ENCODE results near the gene ANLN. TPM values are rescaled to one million over a fixed set of nuclear protein-coding genes. Genes with fewer than 3 reads are reported as not detected.
A peak's percentile ranks its signal among the peaks of the same experiment; 100 is the strongest.

Gene ANLN
- total RNA-seq, 1 experiment from 2014 or later: 130 TPM

DNA sequence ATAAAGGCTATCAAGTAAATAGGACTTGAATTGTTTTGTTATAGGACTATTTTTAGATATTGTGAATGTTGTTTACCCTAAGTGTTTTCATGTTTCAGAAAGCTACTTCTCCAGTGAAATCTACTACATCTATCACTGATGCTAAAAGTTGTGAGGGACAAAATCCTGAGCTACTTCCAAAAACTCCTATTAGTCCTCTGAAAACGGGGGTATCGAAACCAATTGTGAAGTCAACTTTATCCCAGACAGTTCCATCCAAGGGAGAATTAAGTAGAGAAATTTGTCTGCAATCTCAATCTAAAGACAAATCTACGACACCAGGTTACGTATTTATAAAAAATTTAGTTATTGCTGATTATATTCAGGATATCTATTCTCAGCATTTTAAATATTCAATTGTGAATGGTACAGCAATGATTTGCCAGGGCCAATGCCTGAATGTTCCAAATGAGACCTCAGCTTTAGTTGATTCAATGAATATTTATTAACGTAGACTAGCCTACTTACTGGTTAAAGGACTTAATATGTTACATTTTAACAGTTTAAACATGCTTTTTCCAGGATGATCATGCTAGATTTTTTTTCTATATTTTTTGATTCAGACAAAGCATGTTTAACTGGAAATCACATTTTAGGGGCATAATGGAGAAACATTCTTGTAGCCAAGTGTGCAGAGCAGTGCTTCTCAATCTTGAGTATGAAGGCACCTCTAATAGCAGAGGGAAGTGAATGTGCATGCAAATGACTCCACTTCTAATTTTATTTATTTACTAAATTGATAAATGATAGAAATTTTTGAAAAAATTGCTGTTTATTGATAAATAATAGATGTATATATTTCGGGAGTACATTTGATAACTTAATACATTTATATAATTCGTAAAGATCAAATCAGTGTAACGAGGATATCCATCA is 18.2 kb downstream of the ANLN start:
- intact Hi-C loops (cut with micrococcal nuclease): no loop called here
- ATAC-seq (no peak), DNase-seq (ENCODE audit: low read depth, low spot score) (no peak)
- H3K9ac ChIP-seq (ENCODE audit: low read length): no peak overlapping the region
- H3K9me3 ChIP-seq (ENCODE audit: control insufficient read depth in 1 of 2, insufficient read depth in 1 of 2, low read depth in 1 of 2, low read length in 2 of 2): no peaks in the 10 kb centered on the region
- H3K79me2 ChIP-seq (ENCODE audit: insufficient read depth, low read length): peaks cover 96% of the 10 kb centered on the region
- H3K4me1 ChIP-seq (ENCODE audit: control insufficient read depth in 1 of 2, insufficient read depth in 2 of 2, low read length in 2 of 2): no peaks in the 10 kb centered on the region
- H3K4me3 ChIP-seq (replicated peaks in 1 of 2; ENCODE audit: low read depth in 1 of 2, low read length in 2 of 2): no peak overlapping the region
- TF ChIP-seq, protein P1, sequence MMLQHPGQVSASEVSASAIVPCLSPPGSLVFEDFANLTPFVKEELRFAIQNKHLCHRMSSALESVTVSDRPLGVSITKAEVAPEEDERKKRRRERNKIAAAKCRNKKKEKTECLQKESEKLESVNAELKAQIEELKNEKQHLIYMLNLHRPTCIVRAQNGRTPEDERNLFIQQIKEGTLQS (IDR thresholded peaks at IDR 0.05): no peak
- TF ChIP-seq, protein P2, sequence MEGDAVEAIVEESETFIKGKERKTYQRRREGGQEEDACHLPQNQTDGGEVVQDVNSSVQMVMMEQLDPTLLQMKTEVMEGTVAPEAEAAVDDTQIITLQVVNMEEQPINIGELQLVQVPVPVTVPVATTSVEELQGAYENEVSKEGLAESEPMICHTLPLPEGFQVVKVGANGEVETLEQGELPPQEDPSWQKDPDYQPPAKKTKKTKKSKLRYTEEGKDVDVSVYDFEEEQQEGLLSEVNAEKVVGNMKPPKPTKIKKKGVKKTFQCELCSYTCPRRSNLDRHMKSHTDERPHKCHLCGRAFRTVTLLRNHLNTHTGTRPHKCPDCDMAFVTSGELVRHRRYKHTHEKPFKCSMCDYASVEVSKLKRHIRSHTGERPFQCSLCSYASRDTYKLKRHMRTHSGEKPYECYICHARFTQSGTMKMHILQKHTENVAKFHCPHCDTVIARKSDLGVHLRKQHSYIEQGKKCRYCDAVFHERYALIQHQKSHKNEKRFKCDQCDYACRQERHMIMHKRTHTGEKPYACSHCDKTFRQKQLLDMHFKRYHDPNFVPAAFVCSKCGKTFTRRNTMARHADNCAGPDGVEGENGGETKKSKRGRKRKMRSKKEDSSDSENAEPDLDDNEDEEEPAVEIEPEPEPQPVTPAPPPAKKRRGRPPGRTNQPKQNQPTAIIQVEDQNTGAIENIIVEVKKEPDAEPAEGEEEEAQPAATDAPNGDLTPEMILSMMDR (IDR thresholded peaks at IDR 0.05 in 2 of 3, conservative IDR thresholded peaks at IDR 0.05 in 1 of 3; ENCODE audit: borderline replicate concordance in 1 of 3, insufficient read depth in 1 of 3, low read depth in 2 of 3, low read length in 2 of 3): no peak
- TF ChIP-seq POLR2AphosphoS5 (IDR thresholded peaks at IDR 0.05; ENCODE audit: low read depth, low read length) (no peak), RAD21 (IDR thresholded peaks at IDR 0.05; ENCODE audit: low read depth) (no peak), CEBPB (IDR thresholded peaks at IDR 0.05; ENCODE audit: low read depth) (no peak), POLR2A (IDR thresholded peaks at IDR 0.05; ENCODE audit: borderline replicate concordance, extremely low read depth, insufficient read depth, insufficient read length) (no peak), YY1 (IDR thresholded peaks at IDR 0.05; ENCODE audit: extremely low read depth, insufficient replicate concordance, low read depth, low read length) (no peak), ELF1 (IDR thresholded peaks at IDR 0.05; ENCODE audit: borderline replicate concordance, low read depth) (no peak), CBX3 (IDR thresholded peaks at IDR 0.05; ENCODE audit: low read depth) (no peak), EGR1 (IDR thresholded peaks at IDR 0.05; ENCODE audit: low read depth) (no peak), SP1 (IDR thresholded peaks at IDR 0.05; ENCODE audit: low read depth) (no peak), FOSL1 (IDR thresholded peaks at IDR 0.05; ENCODE audit: low read depth) (no peak), TCF7L2 (IDR thresholded peaks at IDR 0.05; ENCODE audit: borderline replicate concordance, extremely low read depth, insufficient read depth, insufficient read length) (no peak), EZH2 (IDR thresholded peaks at IDR 0.05) (no peak), SIN3A (IDR thresholded peaks at IDR 0.05; ENCODE audit: low read depth) (no peak)
- TF ChIP-seq, protein P3, sequence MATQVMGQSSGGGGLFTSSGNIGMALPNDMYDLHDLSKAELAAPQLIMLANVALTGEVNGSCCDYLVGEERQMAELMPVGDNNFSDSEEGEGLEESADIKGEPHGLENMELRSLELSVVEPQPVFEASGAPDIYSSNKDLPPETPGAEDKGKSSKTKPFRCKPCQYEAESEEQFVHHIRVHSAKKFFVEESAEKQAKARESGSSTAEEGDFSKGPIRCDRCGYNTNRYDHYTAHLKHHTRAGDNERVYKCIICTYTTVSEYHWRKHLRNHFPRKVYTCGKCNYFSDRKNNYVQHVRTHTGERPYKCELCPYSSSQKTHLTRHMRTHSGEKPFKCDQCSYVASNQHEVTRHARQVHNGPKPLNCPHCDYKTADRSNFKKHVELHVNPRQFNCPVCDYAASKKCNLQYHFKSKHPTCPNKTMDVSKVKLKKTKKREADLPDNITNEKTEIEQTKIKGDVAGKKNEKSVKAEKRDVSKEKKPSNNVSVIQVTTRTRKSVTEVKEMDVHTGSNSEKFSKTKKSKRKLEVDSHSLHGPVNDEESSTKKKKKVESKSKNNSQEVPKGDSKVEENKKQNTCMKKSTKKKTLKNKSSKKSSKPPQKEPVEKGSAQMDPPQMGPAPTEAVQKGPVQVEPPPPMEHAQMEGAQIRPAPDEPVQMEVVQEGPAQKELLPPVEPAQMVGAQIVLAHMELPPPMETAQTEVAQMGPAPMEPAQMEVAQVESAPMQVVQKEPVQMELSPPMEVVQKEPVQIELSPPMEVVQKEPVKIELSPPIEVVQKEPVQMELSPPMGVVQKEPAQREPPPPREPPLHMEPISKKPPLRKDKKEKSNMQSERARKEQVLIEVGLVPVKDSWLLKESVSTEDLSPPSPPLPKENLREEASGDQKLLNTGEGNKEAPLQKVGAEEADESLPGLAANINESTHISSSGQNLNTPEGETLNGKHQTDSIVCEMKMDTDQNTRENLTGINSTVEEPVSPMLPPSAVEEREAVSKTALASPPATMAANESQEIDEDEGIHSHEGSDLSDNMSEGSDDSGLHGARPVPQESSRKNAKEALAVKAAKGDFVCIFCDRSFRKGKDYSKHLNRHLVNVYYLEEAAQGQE (IDR thresholded peaks at IDR 0.05; ENCODE audit: low read depth): no peak
- H3K4me2 ChIP-seq (ENCODE audit: low read length): no peak overlapping the region
- RAD21 ChIA-PET (ENCODE audit: low non-redundant PET in 1 of 2, low total read pairs in 2 of 2, uncharacterized antibody in 2 of 2, unreplicated experiment in 2 of 2): no interaction called here
- POLR2A ChIA-PET: no interaction called here
- CTCF ChIA-PET: no interaction called here
- H4K20me1 ChIP-seq (ENCODE audit: insufficient read depth): peaks cover 9% of the 10 kb centered on the region
- no peak overlapping the region for H2AFZ ChIP-seq (ENCODE audit: low read depth, low read length, poor library complexity, severe bottlenecking)
- peaks cover 42 to 71% of the 10 kb centered on the region in 2 experiments for H3K36me3 ChIP-seq (ENCODE audit: control insufficient read depth in 1 of 2, insufficient read depth in 2 of 2, low read length in 2 of 2)
- BruUV-seq (replicated peaks): TSS peak; percentile 12
- H3K27ac ChIP-seq (ENCODE audit: low read depth, low read length): no peak overlapping the region
- no peaks in the 10 kb centered on the region for H3K9me2 ChIP-seq (ENCODE audit: insufficient read depth)
- H3K27me3 ChIP-seq (ENCODE audit: insufficient read depth, low read length): no peaks in the 10 kb centered on the region
